Measurements from ENCODE around the gene DHRS7B. TPM values are rescaled to one million over a fixed set of nuclear protein-coding genes. Genes with fewer than 3 reads are reported as not detected.

Gene DHRS7B
- total RNA-seq, result 10 to 100 TPM; 18.8 to 32.4 (median 22.3) TPM

DNA sequence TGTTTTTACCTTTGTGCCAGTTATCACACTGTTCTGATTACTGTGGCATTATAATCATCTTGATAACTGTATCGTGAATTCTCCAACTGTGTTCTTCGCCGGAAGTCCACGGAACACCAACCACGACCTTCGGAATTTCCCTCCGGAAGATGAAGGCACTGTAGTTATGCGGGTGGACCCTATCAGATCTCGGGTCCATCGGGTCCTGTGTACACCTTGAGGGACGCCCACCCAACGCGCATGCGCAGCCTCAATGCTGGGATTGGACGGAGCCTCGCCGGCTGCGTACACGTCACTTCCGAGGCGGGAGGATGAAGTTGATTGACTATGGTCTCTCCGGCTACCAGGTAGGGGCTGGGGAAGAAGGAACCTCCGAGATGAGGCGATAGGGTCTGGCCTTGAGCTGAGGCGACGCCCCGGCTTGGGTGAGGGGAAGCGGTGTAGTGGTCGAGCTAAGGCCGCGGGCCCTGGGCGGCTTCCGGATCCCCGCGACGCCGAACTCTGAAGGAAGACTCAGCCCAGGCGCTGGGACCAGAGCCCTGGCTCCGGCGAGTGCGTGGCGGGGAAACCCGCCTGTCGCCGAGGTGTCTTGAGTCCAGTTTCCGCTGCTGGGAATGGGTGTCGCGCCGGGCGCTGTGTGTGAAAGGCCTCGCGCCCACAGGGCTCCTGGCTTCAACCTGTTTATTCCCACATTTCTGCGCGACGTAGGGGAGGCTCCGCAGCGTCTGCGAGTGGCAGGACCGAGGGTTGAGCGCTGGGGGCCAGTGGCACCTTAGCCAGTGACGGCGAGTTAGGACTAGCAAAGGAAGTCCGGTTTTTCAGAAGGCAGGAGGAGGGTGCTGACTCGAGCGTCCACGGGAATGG lies at the start of gene DHRS7B:
DHRS7B (plus strand) TSS at position 320 of the 864 bp plus-strand sequence; CDS start at position 328, 8 bp downstream.
- DNase-seq, result peak; percentile 56
- Histone ChIP-seq H3K27me3 (peaks cover 0 to 3% (median 0%) of the 10 kb centered on the region in 4 donors), H3K4me1 (peaks cover 8 to 49% (median 13%) of the 10 kb centered on the region in 3 donors), H3K9me3 (no peaks in the 10 kb centered on the region), H3K4me3 (peak within 1 kb of the TSS; percentile 62 to 98 (median 73)), H3K27ac (peak within 1 kb of the TSS; percentile 90 to 98 (median 96)), H3K36me3 (no peaks in the 10 kb centered on the region)
- intact Hi-C loops (cut with DNase I), result loop anchor here (10.0 kb wide), 2 partner anchors 88 to 388 kb away; partner anchors contain the start of gene TMEM11
- TF ChIP-seq POLR2A (IDR thresholded peaks at IDR 0.05) (peak in 2 of 4 donors; percentile 69 to 75), CTCF (IDR thresholded peaks at IDR 0.05) (peak in 1 of 6 experiments; percentile 6)
- 0% methylated on average over 12 to 38 of the region's 66 CpGs for WGBS, 2 donors

GRCh38 chr17:21077281-21077680 lies 49.5 kb upstream of the DHRS7B start:
- no peak overlapping the region for H3K4me3 ChIP-seq
- no peak for DNase-seq
- intact Hi-C loops (cut with DNase I), result no loop called here
- no peak overlapping the region for H3K27ac ChIP-seq
- peaks cover 0 to 12% (median 0%) of the 10 kb centered on the region in 3 donors for H3K4me1 ChIP-seq
- H3K9me3 ChIP-seq, result no peaks in the 10 kb centered on the region
- no peak for TF ChIP-seq POLR2A (IDR thresholded peaks at IDR 0.05)
- no peak for TF ChIP-seq CTCF (IDR thresholded peaks at IDR 0.05)
- H3K36me3 ChIP-seq, result no peaks in the 10 kb centered on the region
- 84 to 87% methylated on average over 2 of the region's 2 CpGs for WGBS, 2 donors
- H3K27me3 ChIP-seq, result no peaks in the 10 kb centered on the region

- intact Hi-C loops (cut with DNase I), result no loop called here
- no peak overlapping the region for H3K27ac ChIP-seq
- no peaks in the 10 kb centered on the region for H3K36me3 ChIP-seq
- TF ChIP-seq CTCF (IDR thresholded peaks at IDR 0.05) (no peak), POLR2A (IDR thresholded peaks at IDR 0.05) (no peak)
- WGBS, 2 donors, result 61 to 62% methylated on average over 11 of the region's 11 CpGs
- no peaks in the 10 kb centered on the region for H3K27me3 ChIP-seq
- H3K4me3 ChIP-seq, result no peak overlapping the region
- no peak for DNase-seq
- no peaks in the 10 kb centered on the region for H3K9me3 ChIP-seq
- H3K4me1 ChIP-seq, result peaks cover 0 to 12% (median 0%) of the 10 kb centered on the region in 3 donors
Measured at GRCh38 chr17:21078016-21078780, 48.6 kb upstream of the DHRS7B start.

DNA sequence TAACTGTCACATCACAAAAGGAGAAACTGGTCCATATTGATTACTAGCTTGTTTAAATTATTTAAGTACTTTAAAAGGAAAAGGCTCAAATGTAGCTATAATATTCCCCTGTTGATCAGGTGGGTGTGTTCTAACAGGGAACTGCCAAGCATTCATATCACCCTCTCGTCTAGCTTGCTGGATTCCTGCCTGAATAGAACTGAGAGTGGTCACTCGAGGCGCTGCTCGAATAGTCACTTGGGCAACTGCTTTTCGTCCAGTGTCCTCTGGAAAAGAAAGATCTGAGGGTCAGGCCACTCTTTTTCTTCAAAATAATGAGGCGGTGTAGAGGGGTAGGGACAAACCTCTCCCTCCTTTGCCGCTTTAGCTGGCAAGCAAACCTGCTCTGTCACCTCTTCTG lies 47.6 kb upstream of the DHRS7B start:
- no peaks in the 10 kb centered on the region for H3K36me3 ChIP-seq
- intact Hi-C loops (cut with DNase I), result no loop called here
- H3K27ac ChIP-seq, result no peak overlapping the region
- no peak for DNase-seq
- no peaks in the 10 kb centered on the region for H3K9me3 ChIP-seq
- no peaks in the 10 kb centered on the region for H3K27me3 ChIP-seq
- no peak overlapping the region for H3K4me3 ChIP-seq
- no peak for TF ChIP-seq CTCF (IDR thresholded peaks at IDR 0.05)
- no peak for TF ChIP-seq POLR2A (IDR thresholded peaks at IDR 0.05)
- WGBS, 2 donors, result 51 to 76% methylated on average over 6 to 7 of the region's 7 CpGs
- peaks cover 0 to 12% (median 0%) of the 10 kb centered on the region in 3 donors for H3K4me1 ChIP-seq

All from esophagus squamous epithelium (tissue), 5 donors.